GM19395 (cell line): Measurements from ENCODE around the gene LMTK2.

Experiments
- ATAC-seq: cut with Tn5 transposase; IDR thresholded peaks from one replicate; pipeline ENCODE4 v1.9.1; 2021; ENCODE audit warnings: mild to moderate bottlenecking, moderate library complexity; ENCODE audit not compliant: unreplicated experiment

The LMTK2 gene

DNA sequence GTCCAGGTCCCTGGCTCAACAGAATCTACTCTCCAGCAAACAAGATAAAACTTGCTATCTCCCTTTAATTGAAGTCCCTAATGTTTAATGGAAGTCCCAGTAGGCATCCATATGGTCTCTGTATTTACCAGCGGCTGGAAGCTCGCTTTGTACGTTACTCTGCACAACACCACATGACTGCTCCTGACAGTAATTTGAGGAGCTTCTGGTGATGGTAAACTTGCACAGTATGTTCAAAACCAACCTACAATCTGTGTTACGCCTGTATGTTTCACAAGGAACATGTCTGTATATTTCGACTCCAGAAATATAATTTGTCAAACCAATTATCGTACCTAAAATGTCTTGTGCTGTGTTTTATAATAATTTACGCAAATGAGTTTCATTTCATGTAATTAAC, 149.8 kb downstream of the LMTK2 start:
- ATAC-seq = no peak

DNA sequence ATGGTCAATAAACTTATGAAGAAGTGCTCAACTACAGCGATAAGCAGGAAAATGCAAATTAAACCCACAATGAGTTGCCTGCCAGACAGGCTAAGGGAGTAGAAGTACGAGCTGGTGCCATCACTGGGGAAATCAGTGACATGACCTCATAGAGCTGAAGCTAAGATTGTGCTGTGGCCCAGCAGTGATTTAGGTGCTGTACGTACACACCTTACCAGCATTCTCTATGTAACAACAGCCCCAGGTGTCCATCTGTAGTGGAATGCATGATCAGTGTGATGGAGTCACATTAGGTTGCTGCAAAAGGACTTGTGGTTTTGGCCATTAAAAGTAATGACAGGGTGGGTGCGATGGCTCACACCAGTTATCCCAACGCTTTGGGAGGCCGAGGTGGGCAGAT, 151.0 kb downstream of the LMTK2 start:
- ATAC-seq = no peak
